SJCRH30 (cell line): Measurements from ENCODE around the gene ANKFN1. TPM values are rescaled to one million over a fixed set of nuclear protein-coding genes. Genes with fewer than 3 reads are reported as not detected.
"Not testable (repeated sequence)": the region's sequence is repeated elsewhere in the genome, so short reads cannot be mapped to it uniquely, and the experiment has no call there.

Source experiments
- DNase-seq, 2 experiments: peaks; one replicate each; pipeline ENCODE4 v3.0.0-alpha.2; 2015 to 2020
- H3K27ac ChIP-seq: fragments of 250-450 bp; sonication (Bioruptor Pico); 2 replicates; pipeline ENCODE4 v1.5.1; 2020; ENCODE audit warnings: mild to moderate bottlenecking, moderate library complexity
- H3K27me3 ChIP-seq: fragments of 250-450 bp; sonication (Bioruptor Pico); 2 replicates; pipeline ENCODE4 v1.5.1; 2020; ENCODE audit warnings: mild to moderate bottlenecking, moderate library complexity
- H3K36me3 ChIP-seq: fragments of 250-450 bp; sonication (Bioruptor Pico); 2 replicates; pipeline ENCODE4 v1.5.1; 2020; ENCODE audit warnings: mild to moderate bottlenecking, moderate library complexity
- H3K4me1 ChIP-seq: fragments of 250-450 bp; sonication (Bioruptor Pico); 2 replicates; pipeline ENCODE4 v1.5.1; 2020; ENCODE audit warnings: mild to moderate bottlenecking, moderate library complexity
- H3K4me3 ChIP-seq: fragments of 250-450 bp; sonication (Bioruptor Pico); 2 replicates; pipeline ENCODE4 v1.5.1; 2020; ENCODE audit warnings: mild to moderate bottlenecking, moderate library complexity
- H3K9me3 ChIP-seq: fragments of 250-450 bp; sonication (Bioruptor Pico); replicated peaks from 2 replicates; pipeline ENCODE4 v1.5.1; 2020; ENCODE audit warnings: mild to moderate bottlenecking, moderate library complexity
- total RNA-seq: library from RNA; depleted of rRNA; stranded (reverse); fragments of >200 nt; shearing (Covaris generic); gene quantifications from 2 replicates; pipeline ENCODE4 v1.2.3, GENCODE V29; 2014

The ANKFN1 gene
- total RNA-seq, 1 experiment from 2014 or later = 1.0 TPM

GRCh38 chr17:56269556-56270389, 116.5 kb downstream of the ANKFN1 start:
- no peak overlapping the region for H3K4me3 ChIP-seq
- no peak for DNase-seq

DNA sequence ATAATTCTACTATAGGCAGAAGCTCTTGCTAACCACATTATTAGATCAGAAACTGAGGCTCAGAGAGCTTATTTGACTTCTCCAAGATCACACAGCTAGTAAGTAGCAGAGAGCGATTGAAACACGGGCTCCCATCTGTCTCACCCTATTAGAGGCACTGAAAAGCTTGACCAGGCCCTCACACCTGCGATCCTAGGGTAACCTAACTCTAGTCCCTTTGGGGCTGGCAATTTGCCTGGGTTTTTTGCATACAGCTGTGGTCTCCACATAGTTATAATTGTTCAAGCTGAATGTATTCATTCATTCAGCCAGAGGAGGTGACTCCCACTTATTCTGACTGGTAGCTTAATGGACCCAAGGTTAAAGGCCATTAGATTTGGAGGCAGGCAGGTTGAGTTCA, 121.2 kb downstream of the ANKFN1 start:
- DNase-seq = peak; percentile 36 to 54
- H3K27ac ChIP-seq = no peak overlapping the region
- no peak overlapping the region for H3K4me3 ChIP-seq
- H3K9me3 ChIP-seq = no peaks in the 10 kb centered on the region
- no peaks in the 10 kb centered on the region for H3K4me1 ChIP-seq
- H3K36me3 ChIP-seq = no peaks in the 10 kb centered on the region
- H3K27me3 ChIP-seq = no peaks in the 10 kb centered on the region

More at GRCh38 chr17:56269556-56270389, 116.5 kb downstream of the ANKFN1 start:
- Histone ChIP-seq H3K4me1 (no peaks in the 10 kb centered on the region), H3K27me3 (no peaks in the 10 kb centered on the region), H3K9me3 (no peaks in the 10 kb centered on the region), H3K36me3 (no peaks in the 10 kb centered on the region), H3K27ac (no peak overlapping the region)

DNA sequence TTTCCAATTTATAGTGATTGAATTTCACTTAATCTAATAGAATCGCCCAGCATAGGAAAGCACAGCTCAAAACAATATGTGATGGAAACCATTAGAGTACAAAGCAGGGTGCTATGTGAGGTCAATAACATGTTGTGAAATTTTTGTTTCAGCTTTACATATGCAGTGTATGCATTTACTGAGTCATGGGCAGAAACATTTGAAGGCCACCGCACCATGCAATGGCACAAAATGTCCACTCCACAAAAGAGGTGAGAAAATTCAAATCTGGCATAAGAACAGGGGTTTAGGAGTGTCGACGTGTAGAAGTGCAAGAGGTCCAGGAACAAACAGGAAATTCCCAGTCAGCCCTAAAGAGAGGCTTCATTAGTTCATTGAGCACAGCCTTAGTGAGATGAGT, 131.2 kb downstream of the ANKFN1 start:
- H3K9me3 ChIP-seq = no peaks in the 10 kb centered on the region
- DNase-seq = no peak
- H3K4me3 ChIP-seq = no peak overlapping the region
- H3K27ac ChIP-seq = no peak overlapping the region
- H3K4me1 ChIP-seq = no peaks in the 10 kb centered on the region
- no peaks in the 10 kb centered on the region for H3K36me3 ChIP-seq
- no peaks in the 10 kb centered on the region for H3K27me3 ChIP-seq

GRCh38 chr17:56288786-56289185, 135.5 kb downstream of the ANKFN1 start:
- H3K9me3 ChIP-seq = not testable (repeated sequence)

GRCh38 chr17:56289321-56289720, 136.0 kb downstream of the ANKFN1 start:
- Histone ChIP-seq H3K27me3 (no peaks in the 10 kb centered on the region), H3K9me3 (no peaks in the 10 kb centered on the region), H3K4me1 (no peaks in the 10 kb centered on the region), H3K27ac (no peak overlapping the region), H3K4me3 (no peak overlapping the region), H3K36me3 (no peaks in the 10 kb centered on the region)
- no peak for DNase-seq

More at GRCh38 chr17:56288786-56289185, 135.5 kb downstream of the ANKFN1 start:
- not testable (repeated sequence) for H3K4me1 ChIP-seq, H3K27me3 ChIP-seq, H3K36me3 ChIP-seq, DNase-seq, H3K4me3 ChIP-seq, H3K27ac ChIP-seq

DNA sequence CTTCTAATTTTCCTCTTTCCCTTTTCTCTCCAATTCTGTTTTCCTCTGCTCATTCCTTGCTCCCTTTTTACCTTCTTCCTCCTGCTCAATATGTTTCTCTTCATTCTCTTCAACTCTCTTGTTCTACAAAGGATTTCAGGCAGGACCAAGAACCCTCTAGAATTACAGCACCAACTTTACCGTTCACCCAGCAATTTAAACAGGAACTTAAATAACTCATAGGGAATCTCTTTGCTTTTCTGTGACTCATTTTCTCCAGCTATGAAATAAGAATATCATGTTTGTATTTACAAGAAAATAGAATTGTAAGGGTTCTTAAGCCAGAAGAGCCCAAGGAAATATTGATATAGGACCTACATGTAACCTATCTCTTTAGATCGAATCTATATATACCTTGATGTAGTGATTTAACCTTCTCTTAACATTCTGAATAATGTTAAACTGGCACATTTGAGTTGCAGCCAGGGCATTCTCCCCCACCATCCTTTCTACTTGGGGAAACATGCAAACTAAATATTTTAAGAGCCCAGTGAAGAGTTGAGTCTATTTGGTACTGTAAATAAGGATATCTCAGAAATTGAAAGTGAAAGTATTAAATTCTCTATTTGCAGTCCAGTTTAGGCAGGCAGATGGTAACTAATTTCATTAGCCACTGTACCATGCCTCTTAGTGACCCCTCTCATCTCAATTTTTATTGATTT, 137.0 kb downstream of the ANKFN1 start:
- Histone ChIP-seq H3K4me1 (no peaks in the 10 kb centered on the region), H3K4me3 (no peak overlapping the region), H3K27me3 (no peaks in the 10 kb centered on the region), H3K9me3 (no peaks in the 10 kb centered on the region), H3K36me3 (no peaks in the 10 kb centered on the region), H3K27ac (no peak overlapping the region)
- DNase-seq = no peak

DNA sequence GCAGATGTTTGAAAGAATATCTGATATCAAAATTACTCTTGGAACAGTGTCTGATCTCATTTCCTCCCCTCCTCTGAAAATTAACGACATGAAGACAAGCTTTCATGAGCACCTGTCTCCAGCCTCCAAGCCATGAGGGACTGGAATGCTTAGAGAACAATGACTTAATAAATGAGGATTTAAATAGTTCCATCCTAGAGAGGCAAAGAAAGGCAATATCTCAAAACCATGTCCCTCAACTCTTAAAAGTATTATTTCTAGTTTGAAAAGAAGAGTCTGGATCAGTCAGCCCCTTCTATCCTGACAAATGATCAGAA, 137.5 kb downstream of the ANKFN1 start:
- no peaks in the 10 kb centered on the region for H3K9me3 ChIP-seq
- no peaks in the 10 kb centered on the region for H3K36me3 ChIP-seq

GRCh38 chr17:56291226-56291805, 138.0 kb downstream of the ANKFN1 start:
- no peak for DNase-seq
- no peaks in the 10 kb centered on the region for H3K4me1 ChIP-seq
- no peak overlapping the region for H3K4me3 ChIP-seq
- H3K36me3 ChIP-seq = no peaks in the 10 kb centered on the region
- H3K27ac ChIP-seq = no peak overlapping the region
- H3K9me3 ChIP-seq = no peaks in the 10 kb centered on the region
- no peaks in the 10 kb centered on the region for H3K27me3 ChIP-seq

More for the DNA sequence above, 137.5 kb downstream of the ANKFN1 start:
- H3K27me3 ChIP-seq = no peaks in the 10 kb centered on the region
- no peaks in the 10 kb centered on the region for H3K4me1 ChIP-seq
- peak in 1 of 2 experiments; percentile 5 for DNase-seq
- no peak overlapping the region for H3K27ac ChIP-seq
- no peak overlapping the region for H3K4me3 ChIP-seq

- Histone ChIP-seq H3K27ac (no peak overlapping the region), H3K4me1 (no peaks in the 10 kb centered on the region)
- no peak for DNase-seq
These were observed 138.7 kb downstream of the ANKFN1 start for GRCh38 chr17:56292010-56292409.

DNA sequence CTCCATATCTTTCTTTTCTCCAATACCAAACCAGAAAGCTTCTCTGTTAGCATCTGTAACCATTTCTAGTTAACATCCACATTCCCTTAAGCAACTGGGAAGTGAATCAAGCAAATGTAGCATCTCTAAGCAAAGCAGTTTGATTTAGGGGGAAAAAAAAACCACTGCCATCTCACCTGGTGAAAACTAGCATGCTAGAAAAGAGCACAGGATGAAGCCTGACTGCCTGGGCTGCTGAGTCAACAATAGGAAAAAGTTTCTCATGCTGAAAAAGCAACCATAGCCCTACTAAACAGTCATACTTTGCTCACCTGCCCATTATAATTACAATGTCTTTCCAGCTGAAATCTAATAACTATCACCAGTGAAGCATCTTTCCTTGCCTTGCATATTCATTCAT, 139.3 kb downstream of the ANKFN1 start:
- no peaks in the 10 kb centered on the region for H3K9me3 ChIP-seq
- H3K36me3 ChIP-seq = no peaks in the 10 kb centered on the region
- H3K27ac ChIP-seq = no peak overlapping the region
- DNase-seq = no peak
- H3K4me1 ChIP-seq = no peaks in the 10 kb centered on the region
- no peak overlapping the region for H3K4me3 ChIP-seq
- no peaks in the 10 kb centered on the region for H3K27me3 ChIP-seq

More at GRCh38 chr17:56292010-56292409, 138.7 kb downstream of the ANKFN1 start:
- Histone ChIP-seq H3K9me3 (no peaks in the 10 kb centered on the region), H3K27me3 (no peaks in the 10 kb centered on the region), H3K36me3 (no peaks in the 10 kb centered on the region), H3K4me3 (no peak overlapping the region)

DNA sequence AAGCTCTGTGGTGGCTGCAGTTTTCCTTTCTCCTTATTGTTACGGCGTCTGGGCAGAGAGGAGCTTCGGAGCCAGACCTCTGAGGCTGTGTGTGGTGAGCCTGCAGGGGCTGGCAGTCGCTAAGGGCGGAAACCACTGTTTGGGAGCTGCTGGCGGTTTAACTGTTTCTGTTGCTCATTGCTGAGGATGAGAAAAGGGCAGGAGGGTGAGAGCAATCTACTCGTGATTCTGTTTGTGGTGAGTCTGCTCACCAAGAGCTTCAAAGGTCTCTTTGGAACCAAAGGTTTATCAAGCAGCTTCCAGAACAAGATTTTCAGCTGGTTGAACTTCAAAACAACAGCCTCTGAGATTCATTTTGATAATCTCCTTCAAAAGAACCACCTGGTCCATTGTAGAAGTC, 143.9 kb downstream of the ANKFN1 start:
- Histone ChIP-seq H3K36me3 (no peaks in the 10 kb centered on the region), H3K27me3 (no peaks in the 10 kb centered on the region), H3K4me3 (no peak overlapping the region), H3K4me1 (no peaks in the 10 kb centered on the region), H3K27ac (no peak overlapping the region), H3K9me3 (no peaks in the 10 kb centered on the region)
- DNase-seq = peak in 1 of 2 experiments; percentile 4

DNA sequence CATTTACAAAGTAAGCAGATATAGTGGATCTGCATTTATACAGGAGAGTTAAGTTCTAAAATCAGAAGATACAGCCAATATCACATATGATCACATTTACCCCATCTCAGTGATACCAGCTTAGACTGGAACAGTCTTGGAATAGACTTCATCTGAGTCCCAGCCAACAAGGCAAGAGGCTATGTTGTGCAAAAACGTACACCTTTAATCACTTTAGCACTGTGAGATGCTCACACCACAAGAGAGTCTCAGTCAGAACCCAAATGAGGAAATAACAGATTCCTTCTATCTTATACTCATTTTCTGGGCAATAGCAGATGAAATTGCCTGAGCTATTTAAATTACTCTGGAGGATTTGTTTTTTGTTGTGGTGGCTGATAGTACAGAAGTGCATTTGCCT, 145.6 kb downstream of the ANKFN1 start:
- no peak for DNase-seq
- H3K27me3 ChIP-seq = no peaks in the 10 kb centered on the region
- no peaks in the 10 kb centered on the region for H3K4me1 ChIP-seq
- no peaks in the 10 kb centered on the region for H3K36me3 ChIP-seq
- no peak overlapping the region for H3K4me3 ChIP-seq
- no peak overlapping the region for H3K27ac ChIP-seq
- H3K9me3 ChIP-seq = no peaks in the 10 kb centered on the region

- Histone ChIP-seq H3K27ac (no peak overlapping the region), H3K4me3 (no peak overlapping the region), H3K36me3 (no peaks in the 10 kb centered on the region), H3K27me3 (no peaks in the 10 kb centered on the region), H3K4me1 (no peaks in the 10 kb centered on the region), H3K9me3 (no peaks in the 10 kb centered on the region)
- no peak for DNase-seq
These were observed 146.9 kb downstream of the ANKFN1 start for GRCh38 chr17:56300144-56300543.

DNA sequence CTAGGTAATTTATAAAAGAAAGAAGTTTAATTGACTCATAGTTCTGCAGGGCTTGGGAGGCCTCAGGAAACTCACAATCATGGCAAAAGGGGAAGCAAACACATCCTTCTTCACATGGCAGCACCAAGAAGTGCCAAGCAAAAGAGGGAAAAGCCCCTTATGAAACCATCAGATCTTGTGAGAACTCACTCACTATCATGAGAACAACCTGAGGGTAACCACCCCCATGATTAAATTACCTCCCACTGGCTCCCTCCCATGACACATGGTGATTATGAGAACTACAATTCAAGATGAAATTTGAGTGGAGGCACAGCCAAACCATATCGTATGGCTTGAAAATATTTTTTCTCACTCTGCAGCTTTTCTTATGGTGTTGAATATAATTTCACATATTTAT, 151.7 kb downstream of the ANKFN1 start:
- no peak overlapping the region for H3K27ac ChIP-seq

GRCh38 chr17:56309897-56310296, 156.6 kb downstream of the ANKFN1 start:
- no peak for DNase-seq

More for the DNA sequence above, 151.7 kb downstream of the ANKFN1 start:
- H3K27me3 ChIP-seq = no peaks in the 10 kb centered on the region
- H3K36me3 ChIP-seq = no peaks in the 10 kb centered on the region
- no peak overlapping the region for H3K4me3 ChIP-seq
- H3K4me1 ChIP-seq = no peaks in the 10 kb centered on the region
- DNase-seq = peak in 1 of 2 experiments; percentile 12
- H3K9me3 ChIP-seq = no peaks in the 10 kb centered on the region

More at GRCh38 chr17:56309897-56310296, 156.6 kb downstream of the ANKFN1 start:
- H3K36me3 ChIP-seq = no peaks in the 10 kb centered on the region
- H3K27me3 ChIP-seq = no peaks in the 10 kb centered on the region
- H3K4me1 ChIP-seq = no peaks in the 10 kb centered on the region
- H3K27ac ChIP-seq = no peak overlapping the region
- no peak overlapping the region for H3K4me3 ChIP-seq
- H3K9me3 ChIP-seq = no peaks in the 10 kb centered on the region
